ENCODE data around the gene DHX8. TPM values are rescaled to one million over a fixed set of nuclear protein-coding genes. Genes with fewer than 3 reads are reported as not detected.

Gene DHX8
- total and polyA plus RNA-seq, 10 donors, result 20.4 to 63.3 (median 44.7) TPM

- no peak overlapping the region for H3K4me3 ChIP-seq
- no peak for TF ChIP-seq POLR2AphosphoS5 (IDR thresholded peaks at IDR 0.05)
- TF ChIP-seq POLR2A (IDR thresholded peaks at IDR 0.05), result no peak
- no peak for TF ChIP-seq CTCF (IDR thresholded peaks at IDR 0.05 in 8 of 11, conservative IDR thresholded peaks at IDR 0.05 in 3 of 11)
- no peaks in the 10 kb centered on the region for H3K9me3 ChIP-seq
- no peaks in the 10 kb centered on the region for H3K36me3 ChIP-seq
- DNase-seq, result no peak
- peaks cover 0 to 51% (median under 1%) of the 10 kb centered on the region in 7 donors for H3K27me3 ChIP-seq (replicated peaks in 1 of 7)
- intact Hi-C loops (cut with DNase I; ENCODE audit: low total_unique reads), result no loop called here
- H3K27ac ChIP-seq, result no peak overlapping the region
- peaks cover 0 to 27% (median 11%) of the 10 kb centered on the region in 6 donors for H3K4me1 ChIP-seq
- WGBS, 5 donors, result 79 to 91% (median 83%) methylated on average over 5 of the region's 5 CpGs
Observed at GRCh38 chr17:43558805-43559160, 75.0 kb downstream of the DHX8 start.

GRCh38 chr17:43559161-43559816, 75.5 kb downstream of the DHX8 start:
- Histone ChIP-seq H3K27ac (no peak overlapping the region), H3K4me1 (peaks cover 0 to 27% (median 11%) of the 10 kb centered on the region in 6 donors), H3K9me3 (no peaks in the 10 kb centered on the region), H3K36me3 (no peaks in the 10 kb centered on the region), H3K4me3 (no peak overlapping the region), H3K27me3 (replicated peaks in 1 of 7) (peaks cover 0 to 51% (median 0%) of the 10 kb centered on the region in 7 donors)
- TF ChIP-seq CTCF (IDR thresholded peaks at IDR 0.05 in 8 of 11, conservative IDR thresholded peaks at IDR 0.05 in 3 of 11), result no peak
- TF ChIP-seq POLR2A (IDR thresholded peaks at IDR 0.05), result no peak
- TF ChIP-seq POLR2AphosphoS5 (IDR thresholded peaks at IDR 0.05), result no peak
- no peak for DNase-seq
- WGBS, 5 donors, result 65 to 83% (median 76%) methylated on average over 7 of the region's 7 CpGs
- intact Hi-C loops (cut with DNase I; ENCODE audit: low total_unique reads), result no loop called here

- intact Hi-C loops (cut with DNase I; ENCODE audit: low total_unique reads), result no loop called here
Observed at GRCh38 chr17:43560461-43561427, 77.0 kb downstream of the DHX8 start.

More at GRCh38 chr17:43560461-43561427, 77.0 kb downstream of the DHX8 start:
- Histone ChIP-seq H3K27ac (no peak overlapping the region), H3K4me1 (peaks cover 0 to 27% (median 11%) of the 10 kb centered on the region in 6 donors), H3K27me3 (replicated peaks in 1 of 7) (peaks cover 0 to 51% (median 0%) of the 10 kb centered on the region in 7 donors), H3K9me3 (no peaks in the 10 kb centered on the region), H3K36me3 (no peaks in the 10 kb centered on the region), H3K4me3 (no peak overlapping the region)
- TF ChIP-seq POLR2AphosphoS5 (IDR thresholded peaks at IDR 0.05), result no peak
- TF ChIP-seq POLR2A (IDR thresholded peaks at IDR 0.05), result no peak
- no peak for TF ChIP-seq CTCF (IDR thresholded peaks at IDR 0.05 in 8 of 11, conservative IDR thresholded peaks at IDR 0.05 in 3 of 11)
- no peak for DNase-seq
- WGBS, 5 donors, result 87 to 93% (median 90%) methylated on average over 7 of the region's 7 CpGs

All from spleen (tissue), 11 donors.